H9 (cell line): Measurements from ENCODE around the gene APOL2. TPM values are rescaled to one million over a fixed set of nuclear protein-coding genes. Genes with fewer than 3 reads are reported as not detected.

Source experiments
- DNase-seq: peaks from one replicate; pipeline ENCODE4 v3.0.0-alpha.2; 2017
- H2AFZ ChIP-seq: one replicate; pipeline ENCODE4 v1.6.1; 2013; ENCODE audit warnings: mild to moderate bottlenecking, low read length, control low read depth, moderate library complexity
- H2AK5ac ChIP-seq: 2 replicates; pipeline ENCODE4 v1.6.1; 2013; ENCODE audit warnings: low read length, control low read depth, mixed read lengths; ENCODE audit not compliant: insufficient read length
- H2BK120ac ChIP-seq: one replicate; pipeline ENCODE4 v1.6.1; 2013; ENCODE audit warnings: low read depth, mild to moderate bottlenecking, low read length, control low read depth, inconsistent platforms; ENCODE audit not compliant: poor library complexity, severe bottlenecking
- H2BK12ac ChIP-seq: 2 replicates; pipeline ENCODE4 v1.6.1; 2013; ENCODE audit warnings: low read length, control low read depth, mixed read lengths, low read depth; ENCODE audit not compliant: insufficient read length
- H2BK15ac ChIP-seq: 2 replicates; pipeline ENCODE4 v1.6.1; 2013; ENCODE audit warnings: low read depth, low read length, control low read depth
- H2BK20ac ChIP-seq: one replicate; pipeline ENCODE4 v1.6.1; 2013; ENCODE audit warnings: low read depth, mild to moderate bottlenecking, low read length, control low read depth, inconsistent platforms; ENCODE audit not compliant: poor library complexity, severe bottlenecking
- H2BK5ac ChIP-seq: 2 replicates; pipeline ENCODE4 v1.6.1; 2013; ENCODE audit warnings: low read length, control low read depth, mixed read lengths; ENCODE audit not compliant: insufficient read length
- H3K14ac ChIP-seq: 2 replicates; pipeline ENCODE4 v1.6.1; 2013; ENCODE audit warnings: low read length, control low read depth; ENCODE audit not compliant: insufficient read depth
- H3K18ac ChIP-seq: 2 replicates; pipeline ENCODE4 v1.6.1; 2013; ENCODE audit warnings: low read depth, mild to moderate bottlenecking, mixed read lengths, low read length, control low read depth; ENCODE audit not compliant: insufficient read length
- H3K23ac ChIP-seq: 2 replicates; pipeline ENCODE4 v1.6.1; 2013; ENCODE audit warnings: low read length, control low read depth, mixed read lengths, low read depth; ENCODE audit not compliant: insufficient read length
- H3K23me2 ChIP-seq: 2 replicates; pipeline ENCODE4 v1.6.1; 2013; ENCODE audit warnings: low read depth, mild to moderate bottlenecking, mixed read lengths, low read length, control low read depth; ENCODE audit not compliant: insufficient read length, poor library complexity, severe bottlenecking
- H3K27ac ChIP-seq: 2 replicates; pipeline ENCODE4 v1.5.1; 2013; ENCODE audit warnings: low read length, control low read depth, mixed read lengths, low read depth; ENCODE audit not compliant: insufficient read length
- H3K27me3 ChIP-seq: 2 replicates; pipeline ENCODE4 v1.6.1; 2013; ENCODE audit warnings: low read length, control low read depth, inconsistent platforms; ENCODE audit not compliant: insufficient read depth
- H3K4ac ChIP-seq: 2 replicates; pipeline ENCODE4 v1.6.1; 2013; ENCODE audit warnings: low read depth, mild to moderate bottlenecking, control low read depth, inconsistent platforms, low read length, moderate library complexity
- H3K4me1 ChIP-seq: 2 replicates; pipeline ENCODE4 v1.6.1; 2013; ENCODE audit warnings: low read length, control low read depth, inconsistent platforms; ENCODE audit not compliant: insufficient read depth
- H3K4me2 ChIP-seq: 2 replicates; pipeline ENCODE4 v1.6.1; 2013; ENCODE audit warnings: low read length, control low read depth, mixed read lengths; ENCODE audit not compliant: insufficient read length, insufficient read depth
- H3K56ac ChIP-seq: 2 replicates; pipeline ENCODE4 v1.6.1; 2013; ENCODE audit warnings: low read depth, mild to moderate bottlenecking, mixed read lengths, low read length, control low read depth; ENCODE audit not compliant: insufficient read length
- H3K79me1 ChIP-seq: 2 replicates; pipeline ENCODE4 v1.6.1; 2013; ENCODE audit warnings: low read depth, mild to moderate bottlenecking, moderate library complexity, low read length, control low read depth, inconsistent platforms; ENCODE audit not compliant: insufficient read depth, poor library complexity, severe bottlenecking
- H3K79me2 ChIP-seq: 2 replicates; pipeline ENCODE4 v1.6.1; 2013; ENCODE audit warnings: low read length, control low read depth, inconsistent platforms; ENCODE audit not compliant: insufficient read depth
- H3K9ac ChIP-seq: 2 replicates; pipeline ENCODE4 v1.6.1; 2013; ENCODE audit warnings: low read length, control low read depth, mixed read lengths; ENCODE audit not compliant: insufficient read length; ENCODE audit errors: extremely low read depth
- H3K9me3 ChIP-seq: one replicate; pipeline ENCODE4 v1.6.1; 2013; ENCODE audit warnings: low read depth, low read length, inconsistent platforms; ENCODE audit not compliant: control insufficient read depth
- H3T11ph ChIP-seq: one replicate; pipeline ENCODE4 v1.6.1; 2013; ENCODE audit warnings: mild to moderate bottlenecking, low read length, control low read depth, inconsistent platforms
- H4K20me1 ChIP-seq: one replicate; pipeline ENCODE4 v1.6.1; 2013; ENCODE audit not compliant: control insufficient read depth, insufficient read length, insufficient read depth
- H4K5ac ChIP-seq: 2 replicates; pipeline ENCODE4 v1.6.1; 2013; ENCODE audit warnings: low read depth, mild to moderate bottlenecking, mixed read lengths, low read length, control low read depth; ENCODE audit not compliant: insufficient read length
- H4K8ac ChIP-seq: replicated peaks from 2 replicates; pipeline ENCODE4 v1.6.1; 2013; ENCODE audit warnings: low read length, control low read depth, mixed read lengths, low read depth; ENCODE audit not compliant: insufficient read length
- H4K91ac ChIP-seq: 2 replicates; pipeline ENCODE4 v1.6.1; 2013; ENCODE audit warnings: low read depth, mild to moderate bottlenecking, moderate library complexity, mixed read lengths, low read length, control low read depth; ENCODE audit not compliant: insufficient read length
- H3K27ac Mint-ChIP-seq, 3 experiments: 2 replicates in 2 of 3; 3 replicates in 1 of 3; pipeline ENCODE4 v1.8.0; 2020 to 2021; ENCODE audit warnings: mixed read lengths in 3 of 3, mild to moderate bottlenecking in 1 of 3, moderate library complexity in 1 of 3
- H3K27me3 Mint-ChIP-seq: 2 replicates; pipeline ENCODE4 v1.8.0; 2021; ENCODE audit warnings: low read depth, mild to moderate bottlenecking, moderate library complexity, mixed read lengths
- H3K36me3 Mint-ChIP-seq, 3 experiments: 2 replicates in 2 of 3; 3 replicates in 1 of 3; pipeline ENCODE4 v1.8.0; 2020 to 2021; ENCODE audit warnings: low read depth in 3 of 3, mixed read lengths in 3 of 3; ENCODE audit not compliant: insufficient read depth in 1 of 3
- H3K4me1 Mint-ChIP-seq, 2 experiments: 2 replicates each; pipeline ENCODE4 v1.8.0; 2020; ENCODE audit warnings: mixed read lengths in 2 of 2
- H3K4me3 Mint-ChIP-seq, 2 experiments: 2 replicates in 1 of 2; 3 replicates in 1 of 2; pipeline ENCODE4 v1.8.0; 2020 to 2021; ENCODE audit warnings: mild to moderate bottlenecking in 2 of 2, mixed read lengths in 2 of 2, moderate library complexity in 1 of 2
- H3K9me3 Mint-ChIP-seq, 2 experiments: 2 replicates in 1 of 2; 3 replicates in 1 of 2; pipeline ENCODE4 v1.8.0; 2020; ENCODE audit warnings: mild to moderate bottlenecking in 2 of 2, mixed read lengths in 2 of 2, moderate library complexity in 1 of 2
- CTCF ChIP-seq: fragments of 200-600 bp; sonication (generic); conservative IDR thresholded peaks from 3 replicates; pipeline ENCODE4 v1.8.0; 2021; ENCODE audit warnings: antibody characterized with exemption, mild to moderate bottlenecking
- WGBS: extraction: QIAGEN DNeasy Blood & Tissue Kit; methylation state at CpG from one replicate; pipeline ENCODE4 v1.1.7; 2013; ENCODE audit warnings: missing lambda C conversion rate, low lambda C conversion rate, mixed read lengths; ENCODE audit not compliant: insufficient read length; ENCODE audit errors: extremely low coverage; 5-methylcytosine and 5-hydroxymethylcytosine counted together
- total RNA-seq: library from RNA; stranded (reverse); gene quantifications from 2 replicates; pipeline ENCODE4 v1.2.1, GENCODE V29; 2021

The APOL2 gene
- total RNA-seq, 1 experiment from 2014 or later: 15.6 TPM

GRCh38 chr22:36197065-36197440 lies 42.3 kb downstream of the APOL2 start:
- no CpG with 5 or more reads among the region's 5 CpGs for WGBS
- Histone ChIP-seq H3K27ac (no peak overlapping the region), H3K9me3 (no peaks in the 10 kb centered on the region), H3K4me2 (no peak overlapping the region), H2BK15ac (no peak overlapping the region), H3K4me1 (peaks cover 4% of the 10 kb centered on the region; the same call in 1 of the 2 replicates), H4K20me1 (no peaks in the 10 kb centered on the region), H2BK120ac (no peak overlapping the region), H4K91ac (no peak overlapping the region), H3K9ac (no peak overlapping the region), H2BK12ac (no peak overlapping the region), H2BK5ac (no peak overlapping the region), H3K27me3 (no peaks in the 10 kb centered on the region), H2AK5ac (no peak overlapping the region), H3K14ac (no peak overlapping the region), H3K79me1 (no peaks in the 10 kb centered on the region), H4K8ac (no peak overlapping the region), H2AFZ (no peak overlapping the region), H3T11ph (no peak overlapping the region), H3K79me2 (no peaks in the 10 kb centered on the region), H3K18ac (peak overlapping the region; percentile 33), H3K4ac (no peak overlapping the region), H2BK20ac (no peak overlapping the region), H3K23me2 (no peaks in the 10 kb centered on the region), H4K5ac (no peak overlapping the region), H3K23ac (no peak overlapping the region), H3K56ac (no peak overlapping the region)
- no peaks in the 10 kb centered on the region for H3K36me3 Mint-ChIP-seq
- H3K4me3 Mint-ChIP-seq: peak overlapping the region; percentile 20 to 53; a peak in 3 of 5 replicates
- H3K27me3 Mint-ChIP-seq: peaks cover 2% of the 10 kb centered on the region; the same call in 1 of the 2 replicates
- H3K27ac Mint-ChIP-seq: peak overlapping the region; percentile 80 to 94 (median 89); a peak in 5 of 7 replicates
- no peaks in the 10 kb centered on the region; a peak in 1 of 5 replicates for H3K9me3 Mint-ChIP-seq
- TF ChIP-seq CTCF: no peak
- peaks cover 34 to 52% of the 10 kb centered on the region in 2 experiments for H3K4me1 Mint-ChIP-seq
- peak; percentile 93 for DNase-seq
